TTC549 (cell line): ENCODE measurements around the gene PDE11A.

Experiments used
- FAIRE-seq: peaks from 2 replicates; lab custom pipeline; 2012; peaks lifted over from hg19 to GRCh38; lab: Jason Lieb, UNC

The PDE11A gene

GRCh38 chr2:177723235-177723634 lies 349.3 kb downstream of the PDE11A start:
- FAIRE-seq = no peak

GRCh38 chr2:177721818-177722567 lies 350.6 kb downstream of the PDE11A start:
- FAIRE-seq = no peak

- FAIRE-seq = no peak
Observed at GRCh38 chr2:177721087-177721486, 351.5 kb downstream of the PDE11A start.

DNA sequence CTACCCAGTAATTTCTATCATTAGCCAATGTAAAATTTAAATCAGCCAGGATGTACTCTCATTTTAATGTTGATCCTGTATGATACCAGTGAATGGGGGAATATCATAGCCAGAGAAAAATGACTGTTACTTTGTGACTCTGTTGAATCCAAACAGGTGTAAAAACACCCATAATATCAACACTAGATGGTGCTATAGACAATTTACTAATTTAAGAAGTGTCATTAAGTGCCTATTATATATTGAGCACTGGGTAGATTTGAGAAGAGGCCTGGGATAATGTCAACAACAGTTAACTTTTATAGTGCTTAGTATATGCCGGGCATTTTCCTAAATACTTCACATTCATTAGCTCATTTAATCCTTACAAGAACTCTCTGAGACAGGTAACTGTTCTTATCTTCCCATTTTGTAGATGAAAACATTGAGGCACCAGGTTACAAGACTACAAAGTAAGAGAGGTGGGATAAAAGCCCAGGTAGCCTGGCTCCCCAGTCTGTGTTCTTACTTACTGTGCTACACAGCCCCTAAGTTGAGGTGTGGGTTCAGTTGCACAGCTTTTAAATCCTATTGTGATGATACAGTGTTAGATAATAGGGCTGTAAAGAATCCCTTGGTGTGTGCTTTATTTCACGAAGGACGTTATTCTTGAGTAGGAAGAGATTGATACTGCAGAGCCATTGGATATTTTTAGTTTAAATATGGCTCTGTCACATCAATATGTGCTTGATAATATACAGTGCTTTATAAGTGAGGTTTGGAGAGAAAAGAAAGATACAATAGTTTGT lies 354.6 kb downstream of the PDE11A start:
- peak; percentile 25 for FAIRE-seq

GRCh38 chr2:177716484-177716883 lies 356.1 kb downstream of the PDE11A start:
- FAIRE-seq = peak; percentile 17

DNA sequence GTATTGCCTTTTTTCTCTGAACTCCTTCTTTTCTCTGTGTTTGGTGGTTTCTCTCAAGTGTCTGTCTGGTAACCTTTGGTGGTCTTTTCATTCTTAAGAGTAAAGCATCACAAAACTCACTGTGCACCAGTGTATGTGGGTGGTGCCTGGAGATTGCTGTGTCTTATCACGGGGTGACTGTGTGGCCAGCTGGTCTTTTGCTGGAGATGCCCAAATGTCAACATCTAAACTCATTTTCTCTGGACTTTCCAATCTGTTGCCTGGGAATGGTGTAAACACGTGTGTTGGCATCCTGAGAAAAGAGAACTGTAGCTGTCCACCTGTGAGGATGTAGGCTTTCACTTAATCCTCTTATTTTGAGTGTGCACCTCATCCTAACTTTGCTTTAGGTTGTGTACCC lies 356.8 kb downstream of the PDE11A start:
- FAIRE-seq = no peak

DNA sequence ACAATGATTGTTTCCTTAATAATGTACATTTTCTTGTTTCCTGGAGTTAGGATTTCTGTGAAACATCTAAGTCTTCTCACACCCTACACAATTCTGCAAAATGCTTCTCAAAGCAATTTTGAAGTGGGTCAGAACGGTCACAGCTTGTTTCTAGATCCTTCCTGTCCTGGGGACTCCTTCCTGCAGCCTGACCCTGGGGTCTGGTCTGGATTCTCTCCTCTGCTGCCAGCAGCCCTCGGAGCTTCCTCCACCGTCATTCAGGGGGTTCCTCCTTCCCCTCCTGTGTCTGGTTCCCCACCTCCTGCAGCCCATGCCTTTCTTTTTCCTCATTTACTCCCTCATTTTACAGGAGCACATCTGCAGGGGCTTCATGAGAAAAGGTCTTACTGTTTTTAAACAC lies 357.9 kb downstream of the PDE11A start:
- peak; percentile 98 for FAIRE-seq

GRCh38 chr2:177712462-177712861 lies 360.1 kb downstream of the PDE11A start:
- FAIRE-seq = no peak

GRCh38 chr2:177711483-177712265 lies 360.9 kb downstream of the PDE11A start:
- peak; percentile 99 for FAIRE-seq

DNA sequence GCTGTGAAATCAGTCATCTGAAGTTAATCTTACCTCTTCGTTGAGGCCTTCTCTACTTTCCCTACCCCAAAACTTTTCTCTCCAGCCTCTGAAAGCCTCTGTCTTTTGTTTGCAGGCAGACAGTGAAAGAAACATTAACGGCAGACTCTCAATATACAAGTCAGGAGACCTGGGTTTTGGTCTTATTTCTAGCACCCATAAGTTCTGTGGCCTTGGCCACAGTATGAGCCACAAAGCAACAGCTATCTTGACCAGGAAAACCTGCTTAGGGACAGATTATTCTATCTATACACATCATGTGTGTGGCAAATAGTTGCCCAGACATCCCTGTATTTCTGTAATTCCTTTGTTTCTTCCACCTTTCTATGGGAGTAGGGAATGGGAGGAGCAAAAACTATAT lies 361.7 kb downstream of the PDE11A start:
- no peak for FAIRE-seq

- FAIRE-seq = peak; percentile 74
Observed at GRCh38 chr2:177709986-177710401, 362.6 kb downstream of the PDE11A start.

DNA sequence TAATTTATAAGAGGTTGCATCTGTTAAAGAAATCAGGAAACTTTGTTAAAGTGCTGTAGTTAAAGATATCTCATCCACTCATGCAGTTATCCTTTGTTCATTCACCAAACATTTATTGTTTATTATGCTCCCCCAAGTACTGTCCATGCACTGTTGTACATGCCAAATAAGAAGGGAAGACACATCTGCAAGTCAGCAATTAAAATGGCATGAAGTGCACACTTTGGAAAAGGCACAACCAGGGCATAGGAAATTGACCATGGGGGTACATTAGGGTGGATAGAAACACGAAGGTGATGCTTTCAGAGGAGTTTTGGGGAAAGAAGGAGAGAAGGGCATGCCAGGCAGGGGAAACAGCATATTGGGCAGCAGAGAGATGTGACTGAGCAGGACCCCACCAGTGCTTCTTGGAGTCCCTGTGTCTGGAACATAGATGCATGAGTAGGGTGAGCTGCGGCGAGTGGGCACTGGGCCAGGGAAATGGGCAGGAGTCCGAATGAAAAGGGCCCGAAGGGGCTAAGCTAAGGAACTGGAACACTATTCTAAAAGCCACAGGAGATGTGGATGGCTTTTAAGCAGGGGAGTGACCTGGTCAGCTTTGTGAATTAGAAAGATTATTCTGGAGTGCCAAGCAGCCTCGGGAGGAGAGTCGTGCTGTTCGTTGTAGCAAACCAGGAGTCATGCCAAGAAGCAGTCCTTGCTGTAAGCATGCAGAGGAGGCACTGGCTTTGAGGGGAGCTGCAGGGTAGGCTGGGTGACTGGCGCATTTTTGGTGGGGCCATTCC lies 363.7 kb downstream of the PDE11A start:
- FAIRE-seq = peak; percentile 94

DNA sequence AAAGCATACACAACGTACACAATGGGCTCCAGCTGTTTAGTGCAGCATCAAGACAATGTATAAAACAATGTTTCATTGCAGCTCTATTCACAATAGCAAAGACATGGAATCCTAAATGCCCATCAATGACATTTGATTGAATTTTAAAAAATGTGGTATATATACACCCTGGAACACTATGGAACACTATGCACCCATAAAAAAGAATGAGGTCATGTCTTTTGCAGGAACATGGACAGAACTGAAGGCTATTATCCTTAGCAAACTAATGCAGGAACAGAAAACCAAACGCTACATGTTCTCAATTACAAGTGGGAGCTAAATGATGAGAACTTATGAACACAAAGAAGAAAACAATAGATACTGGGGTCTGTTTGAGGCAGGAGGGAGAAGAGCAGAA lies 364.5 kb downstream of the PDE11A start:
- FAIRE-seq = no peak

GRCh38 chr2:177705511-177706173 lies 366.9 kb downstream of the PDE11A start:
- no peak for FAIRE-seq

DNA sequence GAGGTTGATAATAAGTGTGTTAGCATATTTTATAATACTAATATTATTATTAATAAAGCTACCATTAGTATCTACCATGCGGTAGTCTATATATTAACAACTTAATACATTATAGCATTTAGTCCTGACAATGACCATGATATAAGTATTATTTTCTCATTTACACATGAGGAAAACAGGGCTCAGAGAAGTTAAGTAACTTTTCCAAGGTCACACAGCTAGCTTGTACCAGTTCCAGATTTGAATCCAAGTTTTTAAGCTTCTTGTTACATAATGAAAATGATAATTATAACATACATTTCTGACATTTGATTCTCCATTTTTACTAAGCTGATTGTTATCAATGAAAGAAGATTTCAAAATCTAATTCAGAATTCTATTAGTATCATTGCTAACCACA lies 369.4 kb downstream of the PDE11A start:
- FAIRE-seq = no peak

DNA sequence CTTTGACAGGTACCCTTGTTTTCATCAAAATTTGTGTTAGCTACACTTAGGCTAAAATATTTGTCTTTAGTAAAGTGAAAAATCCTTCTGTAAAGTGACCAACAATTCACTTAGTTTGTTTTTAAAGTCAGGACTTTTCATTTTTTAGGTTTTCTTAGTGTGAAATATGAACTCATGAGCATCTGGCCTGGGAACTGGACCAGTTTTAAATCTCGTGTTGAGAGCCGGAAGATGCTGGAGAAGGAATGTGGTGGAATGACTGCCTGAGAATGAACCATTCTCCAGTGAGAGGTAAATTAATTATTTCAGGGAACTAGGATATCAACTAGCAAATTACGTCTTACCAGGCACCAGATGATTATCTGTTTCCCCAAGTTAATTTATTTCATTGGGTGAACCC lies 374.3 kb downstream of the PDE11A start:
- FAIRE-seq = no peak

- FAIRE-seq = no peak
Observed at GRCh38 chr2:177694348-177694747, 378.2 kb downstream of the PDE11A start.

DNA sequence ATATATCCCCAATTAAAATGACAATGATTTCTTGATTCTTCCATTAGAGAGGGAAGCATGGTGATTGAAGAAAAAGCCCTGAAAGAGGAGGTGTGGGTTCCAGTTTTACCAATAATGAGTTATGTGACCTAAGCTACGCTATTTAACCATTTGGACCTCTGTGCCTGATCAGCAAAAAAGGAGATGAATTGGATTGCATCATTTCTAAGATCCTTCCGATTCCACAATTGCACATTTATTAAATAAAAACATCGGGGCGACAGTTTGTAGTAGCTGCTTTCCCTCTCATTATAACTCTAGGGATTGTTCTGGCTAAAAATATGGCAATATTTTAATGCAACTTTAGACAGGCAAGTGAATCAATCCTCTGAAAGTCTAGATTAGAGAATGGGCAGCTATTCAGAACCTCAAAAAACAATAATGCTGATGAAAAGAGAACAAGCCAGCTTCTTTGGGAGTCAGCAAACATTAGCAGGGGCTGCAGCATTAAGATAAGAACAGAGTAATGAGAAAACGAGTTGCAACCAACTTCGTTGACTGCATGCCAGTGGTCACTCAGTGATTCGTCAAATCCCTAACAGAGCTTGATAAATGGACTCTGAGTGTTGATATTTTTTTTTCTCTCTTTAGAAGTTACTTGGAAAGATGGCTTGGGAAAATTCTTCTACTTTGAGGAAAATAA lies 378.8 kb downstream of the PDE11A start:
- FAIRE-seq = peak; percentile 99

GRCh38 chr2:177692783-177693269 lies 379.8 kb downstream of the PDE11A start:
- FAIRE-seq = peak; percentile 96

DNA sequence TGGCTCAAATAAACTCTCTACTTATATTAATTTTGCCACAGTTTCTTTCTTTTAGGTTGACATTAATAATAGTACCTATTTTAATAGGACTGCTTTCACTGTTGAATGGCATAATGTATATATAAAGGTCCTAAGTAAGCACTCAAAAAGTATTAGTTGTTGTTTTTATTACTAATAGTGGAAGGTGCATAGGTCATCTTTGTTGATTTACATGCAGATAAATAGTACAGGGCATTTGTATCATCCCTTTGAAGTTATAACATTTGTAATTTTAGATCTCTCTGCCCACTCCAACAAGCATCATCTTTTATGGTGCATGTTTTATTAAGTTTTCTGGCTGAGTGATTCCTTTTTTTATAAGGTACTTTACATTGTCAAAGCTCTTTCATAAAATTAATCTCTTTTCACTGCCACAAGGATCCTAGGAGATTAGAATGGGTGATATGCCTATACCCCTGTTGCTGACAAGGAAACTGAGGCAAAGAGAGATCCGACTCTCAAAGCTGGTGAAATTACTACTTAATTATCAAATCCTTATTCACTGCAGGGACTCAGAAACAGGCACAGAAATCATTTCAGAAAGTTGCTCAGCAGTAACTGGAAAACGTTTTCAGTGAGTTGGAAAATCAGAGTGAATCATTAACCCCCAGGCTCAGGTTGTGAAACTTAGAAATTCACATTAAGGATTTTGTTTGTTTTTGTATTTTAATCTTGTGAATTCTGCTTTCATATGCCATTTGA lies 380.4 kb downstream of the PDE11A start:
- FAIRE-seq = no peak
